CD4-positive, alpha-beta memory T cell (primary cell): ENCODE data around the gene ACVR1. TPM values are rescaled to one million over a fixed set of nuclear protein-coding genes. Genes with fewer than 3 reads are reported as not detected.

Experiments
- CTCF ChIA-PET: fragments of 350-600 bp; sonication (Branson Sonifier 250); formaldehyde crosslinking; loops from one replicate; lab custom pipeline; 2021; ENCODE audit warnings: inconsistent platforms; ENCODE audit not compliant: partially characterized antibody; lab: Charles Lee
- POLR2A ChIA-PET: fragments of 350-600 bp; sonication (Branson Sonifier 250); formaldehyde crosslinking; loops from one replicate; lab custom pipeline; 2021; ENCODE audit not compliant: partially characterized antibody; lab: Charles Lee
- DNase-seq, 5 donors: peaks; one replicate each; pipeline versions ENCODE4 v3.0.0 to v3.0.0-alpha.2; 2020 to 2022; ENCODE audit warnings: mixed read lengths in 1 of 5
- H3K27ac ChIP-seq: one replicate; pipeline ENCODE4 v1.7.0; 2013; ENCODE audit warnings: low read depth, low read length
- H3K27me3 ChIP-seq: 2 replicates; pipeline ENCODE4 v1.7.0; 2013; ENCODE audit warnings: mild to moderate bottlenecking, low read length, moderate library complexity; ENCODE audit not compliant: insufficient read depth
- H3K36me3 ChIP-seq: 2 replicates; pipeline ENCODE4 v1.7.0; 2013; ENCODE audit warnings: mild to moderate bottlenecking, low read length, moderate library complexity; ENCODE audit not compliant: insufficient read depth
- H3K4me1 ChIP-seq: 2 replicates; pipeline ENCODE4 v1.7.0; 2013; ENCODE audit warnings: mild to moderate bottlenecking, low read length, moderate library complexity; ENCODE audit not compliant: insufficient read depth
- H3K4me3 ChIP-seq, 2 donors: one replicate each; pipeline ENCODE4 v1.7.0; 2013; ENCODE audit warnings: low read length in 2 of 2, mild to moderate bottlenecking in 1 of 2
- H3K9me3 ChIP-seq, 2 donors: one replicate each; pipeline ENCODE4 v1.7.0; 2013; ENCODE audit warnings: low read length in 2 of 2, control low read depth in 1 of 2; ENCODE audit not compliant: control insufficient read depth in 1 of 2
- H3K27ac Mint-ChIP-seq, 7 donors: one replicate each; pipeline ENCODE4 v1.8.0; 2020 to 2021; ENCODE audit warnings: mixed read lengths in 7 of 7, mild to moderate bottlenecking in 6 of 7, inconsistent platforms in 3 of 7, moderate library complexity in 3 of 7
- H3K27me3 Mint-ChIP-seq, 2 donors: one replicate each; pipeline ENCODE4 v1.8.0; 2020 to 2021; ENCODE audit warnings: mixed read lengths in 2 of 2
- H3K36me3 Mint-ChIP-seq, 2 donors: one replicate each; pipeline ENCODE4 v1.8.0; 2020 to 2021; ENCODE audit warnings: mixed read lengths in 2 of 2, inconsistent platforms in 1 of 2, mild to moderate bottlenecking in 1 of 2
- H3K4me1 Mint-ChIP-seq, 4 donors: one replicate each; pipeline ENCODE4 v1.8.0; 2020 to 2021; ENCODE audit warnings: mixed read lengths in 4 of 4, mild to moderate bottlenecking in 1 of 4
- H3K4me3 Mint-ChIP-seq, 8 donors: one replicate each; pipeline ENCODE4 v1.8.0; 2020 to 2021; ENCODE audit warnings: mixed read lengths in 8 of 8, mild to moderate bottlenecking in 7 of 8, moderate library complexity in 6 of 8, inconsistent platforms in 3 of 8
- H3K9me3 Mint-ChIP-seq, 8 donors: one replicate each; pipeline ENCODE4 v1.8.0; 2020 to 2021; ENCODE audit warnings: mixed read lengths in 8 of 8, mild to moderate bottlenecking in 5 of 8, inconsistent platforms in 3 of 8, moderate library complexity in 1 of 8
- intact Hi-C: fragments of 100-400 bp; cut with micrococcal nuclease; formaldehyde crosslinking; loops from one replicate; pipeline ENCODE4 v1.15.1; 2023
- polyA plus RNA-seq, 2 donors: library from polyadenylated mRNA; unstranded; fragments of 300-500 nt; fragmentation: Illumina TruSeq; gene quantifications; one replicate each; pipeline ENCODE4 v1.2.3, GENCODE V29; 2021
- total RNA-seq, 2 experiments: library from RNA; stranded (reverse); gene quantifications; one replicate each; pipeline ENCODE4 v1.2.3, GENCODE V29; 2021

Gene ACVR1
- total and polyA plus RNA-seq, 4 experiments from 2014 or later = 16.1 to 31.9 (median 25.1) TPM

DNA sequence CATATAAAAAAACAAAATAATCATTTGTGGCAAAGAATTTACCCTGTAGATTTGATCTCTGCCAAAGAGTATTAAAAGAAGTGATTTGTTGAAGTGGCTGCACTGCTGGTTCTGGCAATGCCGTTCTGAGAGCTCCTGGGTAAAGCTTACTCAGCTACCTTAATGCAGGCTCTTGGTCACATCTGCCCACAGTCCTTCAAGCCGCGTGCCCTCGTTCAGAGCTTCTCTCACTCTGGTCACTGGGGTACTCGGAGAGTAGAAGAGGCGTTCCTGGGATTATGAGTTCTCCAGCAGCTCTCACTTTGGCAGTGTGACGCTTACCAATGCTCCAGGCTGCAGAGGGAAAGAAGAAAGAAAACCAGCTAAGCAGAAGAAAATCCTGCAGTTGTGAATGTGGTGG, 57.9 kb downstream of the ACVR1 start:
- Mint-ChIP-seq H3K9me3 (no peaks in the 10 kb centered on the region), H3K36me3 (peaks cover 44 to 62% of the 10 kb centered on the region in 2 donors), H3K4me1 (peaks cover 0 to 14% (median 9%) of the 10 kb centered on the region in 4 donors), H3K27me3 (no peaks in the 10 kb centered on the region), H3K27ac (no peak overlapping the region), H3K4me3 (no peak overlapping the region)
- H3K27ac ChIP-seq = no peak overlapping the region
- H3K4me3 ChIP-seq = no peak overlapping the region
- H3K27me3 ChIP-seq = no peaks in the 10 kb centered on the region
- CTCF ChIA-PET = interaction anchor here (0.7 to 1.2 kb wide), 2 partner anchors 11 to 162 kb away, joined by 3 to 4 read pairs; no protein-coding TSS in a partner anchor
- intact Hi-C loops = no loop called here
- H3K36me3 ChIP-seq = peaks cover 17% of the 10 kb centered on the region
- DNase-seq = no peak
- H3K9me3 ChIP-seq = no peaks in the 10 kb centered on the region
- H3K4me1 ChIP-seq = no peaks in the 10 kb centered on the region
- POLR2A ChIA-PET = no interaction called here

GRCh38 chr2:157815421-157815820, 60.7 kb downstream of the ACVR1 start:
- intact Hi-C loops = no loop called here
- Histone ChIP-seq H3K36me3 (peaks cover 17% of the 10 kb centered on the region), H3K27me3 (no peaks in the 10 kb centered on the region), H3K4me3 (no peak overlapping the region), H3K27ac (no peak overlapping the region), H3K9me3 (no peaks in the 10 kb centered on the region), H3K4me1 (no peaks in the 10 kb centered on the region)
- CTCF ChIA-PET = no interaction called here
- H3K4me3 Mint-ChIP-seq = no peak overlapping the region
- no peak for DNase-seq
- H3K36me3 Mint-ChIP-seq = peaks cover 58 to 73% of the 10 kb centered on the region in 2 donors
- no peaks in the 10 kb centered on the region for H3K9me3 Mint-ChIP-seq
- H3K27me3 Mint-ChIP-seq = no peaks in the 10 kb centered on the region
- POLR2A ChIA-PET = no interaction called here
- H3K27ac Mint-ChIP-seq = no peak overlapping the region
- peaks cover 4 to 15% (median 11%) of the 10 kb centered on the region in 4 donors for H3K4me1 Mint-ChIP-seq

DNA sequence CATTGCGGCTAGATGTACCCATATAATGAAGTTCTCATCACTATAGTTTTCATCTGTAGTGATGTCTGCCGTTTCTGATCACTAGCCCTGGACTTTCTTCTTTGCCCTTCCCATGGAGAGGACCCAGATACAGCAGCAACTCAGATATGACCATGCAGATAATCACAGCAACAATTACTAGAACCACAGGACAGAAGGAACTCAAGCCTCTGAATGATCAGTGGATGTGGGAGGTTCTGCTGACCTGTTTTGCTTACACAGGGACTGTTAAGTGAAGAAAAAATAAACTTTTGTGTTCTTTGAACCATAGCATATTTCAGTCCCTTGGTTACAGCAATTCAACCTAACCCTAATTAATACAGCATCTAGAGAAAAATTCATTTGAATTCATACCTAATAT, 62.7 kb downstream of the ACVR1 start:
- DNase-seq = no peak
- peak overlapping the region in 1 of 7 donors; percentile 44 for H3K27ac Mint-ChIP-seq
- ChIA-PET POLR2A (no interaction called here), CTCF (no interaction called here)
- Histone ChIP-seq H3K4me3 (no peak overlapping the region), H3K4me1 (no peaks in the 10 kb centered on the region), H3K9me3 (no peaks in the 10 kb centered on the region), H3K36me3 (peaks cover 16% of the 10 kb centered on the region), H3K27ac (no peak overlapping the region), H3K27me3 (no peaks in the 10 kb centered on the region)
- peaks cover 58 to 66% of the 10 kb centered on the region in 2 donors for H3K36me3 Mint-ChIP-seq
- H3K4me3 Mint-ChIP-seq = no peak overlapping the region
- H3K9me3 Mint-ChIP-seq = no peaks in the 10 kb centered on the region
- H3K4me1 Mint-ChIP-seq = peaks cover 12 to 15% (median 12%) of the 10 kb centered on the region in 4 donors
- H3K27me3 Mint-ChIP-seq = no peaks in the 10 kb centered on the region
- intact Hi-C loops = no loop called here

- no peaks in the 10 kb centered on the region for H3K36me3 ChIP-seq
- H3K27ac ChIP-seq = no peak overlapping the region
- Mint-ChIP-seq H3K4me1 (peaks cover 12 to 24% (median 22%) of the 10 kb centered on the region in 4 donors), H3K4me3 (no peak overlapping the region), H3K27me3 (no peaks in the 10 kb centered on the region), H3K9me3 (no peaks in the 10 kb centered on the region), H3K36me3 (peaks cover 41 to 52% of the 10 kb centered on the region in 2 donors), H3K27ac (no peak overlapping the region)
- CTCF ChIA-PET = no interaction called here
- H3K9me3 ChIP-seq = no peaks in the 10 kb centered on the region
- no peaks in the 10 kb centered on the region for H3K27me3 ChIP-seq
- POLR2A ChIA-PET = no interaction called here
- intact Hi-C loops = no loop called here
- H3K4me3 ChIP-seq = no peak overlapping the region
- no peaks in the 10 kb centered on the region for H3K4me1 ChIP-seq
- no peak for DNase-seq
Measured at GRCh38 chr2:157810037-157810436, 66.1 kb downstream of the ACVR1 start.

DNA sequence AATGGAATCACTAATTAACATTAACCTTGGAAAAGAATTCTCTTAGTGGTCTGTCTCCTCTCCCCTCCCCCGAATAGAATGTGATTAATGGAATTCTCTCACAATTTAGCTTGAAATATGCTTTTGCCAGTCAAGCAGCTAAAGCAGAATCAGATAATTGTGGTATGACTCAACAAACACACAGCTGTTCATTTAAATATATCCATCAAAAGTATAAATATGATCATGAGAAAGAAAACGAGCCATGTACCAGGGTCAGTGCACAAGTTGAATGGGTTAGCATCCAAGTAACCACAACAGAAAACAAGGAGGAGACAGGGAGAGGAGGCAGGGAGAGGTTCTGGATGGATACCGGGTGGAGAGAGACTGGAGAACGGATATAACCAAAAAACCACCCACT, 66.9 kb downstream of the ACVR1 start:
- Mint-ChIP-seq H3K27ac (no peak overlapping the region), H3K4me1 (peaks cover 12 to 24% (median 22%) of the 10 kb centered on the region in 4 donors), H3K27me3 (no peaks in the 10 kb centered on the region), H3K9me3 (no peaks in the 10 kb centered on the region), H3K4me3 (no peak overlapping the region), H3K36me3 (peaks cover 35 to 47% of the 10 kb centered on the region in 2 donors)
- H3K36me3 ChIP-seq = no peaks in the 10 kb centered on the region
- POLR2A ChIA-PET = no interaction called here
- no peaks in the 10 kb centered on the region for H3K4me1 ChIP-seq
- intact Hi-C loops = no loop called here
- no peak overlapping the region for H3K4me3 ChIP-seq
- no peak overlapping the region for H3K27ac ChIP-seq
- H3K9me3 ChIP-seq = no peaks in the 10 kb centered on the region
- no peak for DNase-seq
- CTCF ChIA-PET = no interaction called here
- H3K27me3 ChIP-seq = no peaks in the 10 kb centered on the region

GRCh38 chr2:157808421-157808820, 67.7 kb downstream of the ACVR1 start:
- H3K4me1 ChIP-seq = no peaks in the 10 kb centered on the region

DNA sequence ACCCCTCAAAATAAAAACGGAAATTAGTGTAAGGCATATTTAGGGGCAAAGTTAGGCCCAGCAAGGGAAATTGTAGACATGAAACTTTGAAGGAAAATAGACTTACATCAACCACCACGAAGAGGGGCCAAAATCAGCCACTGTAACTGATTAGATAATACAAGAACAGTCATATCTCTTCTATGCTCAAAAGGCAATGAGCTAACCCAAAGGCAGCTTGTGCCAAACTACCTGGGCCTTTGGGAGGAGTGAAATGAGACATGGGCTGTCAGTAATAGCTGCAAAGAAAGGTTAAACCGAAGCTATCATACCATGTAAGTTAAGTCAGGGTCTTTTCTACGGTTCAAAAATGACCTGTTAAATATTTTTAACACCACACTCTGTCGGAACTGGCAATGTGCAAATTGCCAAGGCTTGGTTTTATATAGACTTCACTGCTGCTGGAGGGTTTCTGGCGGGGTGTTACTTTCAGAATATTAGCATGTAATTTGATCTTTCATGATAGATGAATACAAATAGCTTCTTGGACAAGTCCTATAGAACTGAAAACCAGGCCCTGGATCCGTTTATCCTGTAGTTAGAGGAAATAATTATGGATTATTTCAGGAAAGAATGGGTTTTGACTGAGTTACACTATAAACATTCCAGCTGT, 69.6 kb downstream of the ACVR1 start:
- no peak for DNase-seq
- H3K27ac Mint-ChIP-seq = peak overlapping the region in 1 of 7 donors; percentile 58
- Histone ChIP-seq H3K4me3 (no peak overlapping the region), H3K36me3 (no peaks in the 10 kb centered on the region), H3K27ac (no peak overlapping the region), H3K4me1 (no peaks in the 10 kb centered on the region), H3K9me3 (no peaks in the 10 kb centered on the region), H3K27me3 (no peaks in the 10 kb centered on the region)
- ChIA-PET CTCF (interaction anchor here (1.1 to 1.4 kb wide), 2 partner anchors 12 to 15 kb away, joined by 3 to 4 read pairs; no protein-coding TSS in a partner anchor), POLR2A (no interaction called here)
- intact Hi-C loops = no loop called here
- H3K9me3 Mint-ChIP-seq = no peaks in the 10 kb centered on the region
- H3K27me3 Mint-ChIP-seq = no peaks in the 10 kb centered on the region
- peaks cover 21 to 40% of the 10 kb centered on the region in 2 donors for H3K36me3 Mint-ChIP-seq
- H3K4me1 Mint-ChIP-seq = peaks cover 10 to 22% (median 20%) of the 10 kb centered on the region in 4 donors
- no peak overlapping the region for H3K4me3 Mint-ChIP-seq

More at GRCh38 chr2:157808421-157808820, 67.7 kb downstream of the ACVR1 start:
- H3K4me1 Mint-ChIP-seq = peaks cover 14 to 24% (median 22%) of the 10 kb centered on the region in 4 donors
- CTCF ChIA-PET = no interaction called here
- no peak overlapping the region for H3K27ac Mint-ChIP-seq
- no peak for DNase-seq
- intact Hi-C loops = no loop called here
- H3K36me3 Mint-ChIP-seq = peaks cover 30 to 39% of the 10 kb centered on the region in 2 donors
- no peak overlapping the region for H3K4me3 Mint-ChIP-seq
- Histone ChIP-seq H3K27me3 (no peaks in the 10 kb centered on the region), H3K4me3 (no peak overlapping the region), H3K9me3 (no peaks in the 10 kb centered on the region), H3K36me3 (no peaks in the 10 kb centered on the region), H3K27ac (no peak overlapping the region)
- H3K27me3 Mint-ChIP-seq = no peaks in the 10 kb centered on the region
- no peaks in the 10 kb centered on the region for H3K9me3 Mint-ChIP-seq
- POLR2A ChIA-PET = no interaction called here
